Measurements from ENCODE around the gene CAMK1G. TPM values are rescaled to one million over a fixed set of nuclear protein-coding genes. Genes with fewer than 3 reads are reported as not detected.
A peak's percentile ranks its signal among the peaks of the same experiment; 100 is the strongest.

CAMK1G gene
- polyA plus RNA-seq, 1 experiment, result 2.1 TPM

DNA sequence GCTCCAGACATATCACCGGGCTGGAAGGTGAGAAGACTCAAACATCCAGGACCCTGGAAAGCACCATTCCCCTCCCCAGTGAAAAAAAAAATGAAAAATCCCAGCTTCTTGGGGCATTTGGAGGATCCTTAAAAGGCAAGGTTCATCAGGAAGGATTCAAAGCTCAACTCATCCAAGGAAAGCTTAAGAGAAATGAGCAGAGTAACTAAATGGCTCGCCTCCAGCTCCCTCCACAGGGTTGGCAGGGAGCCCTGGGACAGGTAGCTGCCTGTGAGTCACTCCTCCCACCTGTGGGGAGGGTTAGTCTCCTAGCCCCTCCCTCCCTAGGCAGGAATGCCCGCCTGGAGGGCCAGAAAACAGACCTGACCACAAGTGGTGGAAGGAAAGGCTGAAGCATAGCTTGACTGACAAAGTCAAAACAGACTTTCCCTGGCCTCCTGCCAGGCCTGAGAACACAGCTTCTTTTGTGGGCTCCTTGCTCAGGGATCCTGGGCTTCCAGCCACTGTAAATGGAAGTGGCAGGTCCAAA lies 69.4 kb downstream of the CAMK1G start:
- no peak for DNase-seq (ENCODE audit: low read depth, low spot score)
- ChIA-PET POLR2A (interaction anchor here (0.6 to 1.6 kb wide), 2 partner anchors 8 to 22 kb away, joined by 3 to 5 read pairs; partner anchors contain the start of gene G0S2), CTCF (interaction anchor here (0.8 to 1.5 kb wide), 4 partner anchors 36 to 85 kb away, joined by 3 to 5 read pairs (median 4); no protein-coding TSS in a partner anchor)
- Histone ChIP-seq H3K9me3 (ENCODE audit: control insufficient read depth, insufficient read depth, low read length) (no peaks in the 10 kb centered on the region), H3K27me3 (ENCODE audit: control insufficient read depth, insufficient read depth, low read length) (no peaks in the 10 kb centered on the region), H3K4me3 (ENCODE audit: low read depth, low read length) (no peak overlapping the region), H3K27ac (ENCODE audit: low read depth, low read length) (peak overlapping the region; percentile 11)
- TF ChIP-seq, protein P1, sequence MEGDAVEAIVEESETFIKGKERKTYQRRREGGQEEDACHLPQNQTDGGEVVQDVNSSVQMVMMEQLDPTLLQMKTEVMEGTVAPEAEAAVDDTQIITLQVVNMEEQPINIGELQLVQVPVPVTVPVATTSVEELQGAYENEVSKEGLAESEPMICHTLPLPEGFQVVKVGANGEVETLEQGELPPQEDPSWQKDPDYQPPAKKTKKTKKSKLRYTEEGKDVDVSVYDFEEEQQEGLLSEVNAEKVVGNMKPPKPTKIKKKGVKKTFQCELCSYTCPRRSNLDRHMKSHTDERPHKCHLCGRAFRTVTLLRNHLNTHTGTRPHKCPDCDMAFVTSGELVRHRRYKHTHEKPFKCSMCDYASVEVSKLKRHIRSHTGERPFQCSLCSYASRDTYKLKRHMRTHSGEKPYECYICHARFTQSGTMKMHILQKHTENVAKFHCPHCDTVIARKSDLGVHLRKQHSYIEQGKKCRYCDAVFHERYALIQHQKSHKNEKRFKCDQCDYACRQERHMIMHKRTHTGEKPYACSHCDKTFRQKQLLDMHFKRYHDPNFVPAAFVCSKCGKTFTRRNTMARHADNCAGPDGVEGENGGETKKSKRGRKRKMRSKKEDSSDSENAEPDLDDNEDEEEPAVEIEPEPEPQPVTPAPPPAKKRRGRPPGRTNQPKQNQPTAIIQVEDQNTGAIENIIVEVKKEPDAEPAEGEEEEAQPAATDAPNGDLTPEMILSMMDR (IDR thresholded peaks at IDR 0.05; ENCODE audit: low read depth, low read length), result no peak

DNA sequence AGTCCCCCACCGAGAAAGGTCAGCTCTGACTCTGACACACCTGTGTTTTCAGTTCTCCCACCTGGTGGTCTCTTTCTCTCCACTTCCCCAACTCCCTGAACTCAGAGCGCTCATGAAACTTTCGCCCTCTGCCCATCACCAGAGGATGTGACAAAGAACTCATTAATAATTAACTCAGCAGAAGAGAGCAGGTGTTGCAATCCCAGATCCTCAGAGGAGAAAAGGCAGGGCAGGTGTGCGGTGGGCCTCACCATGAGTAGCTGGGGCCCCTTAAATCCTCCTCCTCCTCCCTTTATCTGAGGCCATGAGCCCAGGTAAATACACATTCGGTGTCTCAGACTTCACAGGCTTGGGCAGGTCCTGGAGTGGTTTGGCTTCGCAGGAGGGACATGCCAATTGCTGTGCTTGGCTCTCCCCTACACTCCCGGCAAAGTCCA lies 70.4 kb downstream of the CAMK1G start:
- no peak overlapping the region for H3K4me3 ChIP-seq (ENCODE audit: low read depth, low read length)
- TF ChIP-seq, protein P1 (IDR thresholded peaks at IDR 0.05; ENCODE audit: low read depth, low read length), result no peak
- ChIA-PET CTCF (interaction anchor here (1.1 to 1.3 kb wide), 2 partner anchors 26 to 87 kb away, joined by 3 read pairs; no protein-coding TSS in a partner anchor), POLR2A (interaction anchor here (1.6 kb wide), 1 partner anchor 21 kb away, joined by 3 read pairs; the partner anchor contains the start of gene G0S2)
- H3K27me3 ChIP-seq (ENCODE audit: control insufficient read depth, insufficient read depth, low read length), result no peaks in the 10 kb centered on the region
- H3K9me3 ChIP-seq (ENCODE audit: control insufficient read depth, insufficient read depth, low read length), result no peaks in the 10 kb centered on the region
- no peak for DNase-seq (ENCODE audit: low read depth, low spot score)
- H3K27ac ChIP-seq (ENCODE audit: low read depth, low read length), result no peak overlapping the region

DNA sequence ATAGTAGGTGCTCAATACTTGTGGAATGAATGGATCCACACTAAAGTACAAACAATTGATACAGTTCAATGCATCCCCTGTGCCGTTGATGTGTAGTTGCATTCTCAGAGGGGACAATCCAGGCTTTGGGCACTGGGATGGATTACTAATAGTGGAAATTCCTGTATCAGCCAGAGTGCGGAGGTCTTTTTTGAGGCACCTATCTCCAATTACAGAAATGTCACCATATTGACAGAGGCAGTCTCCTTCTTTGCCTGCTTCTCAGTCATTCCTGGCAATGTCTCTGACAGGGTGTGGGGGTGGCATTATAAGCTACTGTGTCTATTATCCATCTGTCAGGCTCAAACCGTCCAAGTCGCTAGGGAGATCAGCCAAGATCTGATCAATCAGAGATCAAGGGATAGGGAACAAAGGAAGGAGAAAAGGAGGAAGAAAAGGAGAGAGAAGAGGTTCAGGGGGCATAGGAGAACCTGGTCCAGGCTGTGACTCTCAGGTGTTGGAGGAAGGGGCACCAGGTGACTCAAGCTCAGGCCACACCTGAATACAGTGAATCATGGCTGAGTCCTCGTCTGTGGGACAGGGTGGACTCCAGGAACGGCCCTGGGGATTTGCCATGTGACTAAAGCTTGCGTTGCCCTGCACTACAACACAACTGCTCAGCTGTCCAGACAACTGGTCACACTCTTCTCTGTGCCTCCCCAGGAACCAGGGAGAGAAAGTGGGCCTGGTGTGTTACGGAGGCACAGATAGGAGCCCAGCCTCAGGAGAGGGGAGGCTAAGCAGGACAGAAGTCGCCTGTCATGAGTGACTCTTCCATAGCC lies 72.1 kb downstream of the CAMK1G start:
- DNase-seq (ENCODE audit: low read depth, low spot score), result no peak
- Histone ChIP-seq H3K27ac (ENCODE audit: low read depth, low read length) (no peak overlapping the region), H3K4me3 (ENCODE audit: low read depth, low read length) (no peak overlapping the region), H3K9me3 (ENCODE audit: control insufficient read depth, insufficient read depth, low read length) (no peaks in the 10 kb centered on the region), H3K27me3 (ENCODE audit: control insufficient read depth, insufficient read depth, low read length) (no peaks in the 10 kb centered on the region)
- TF ChIP-seq, protein P1 (IDR thresholded peaks at IDR 0.05; ENCODE audit: low read depth, low read length), result no peak
- POLR2A ChIA-PET, result no interaction called here
- CTCF ChIA-PET, result interaction anchor here (1.3 kb wide), 1 partner anchor 28 kb away, joined by 3 read pairs; no protein-coding TSS in a partner anchor

DNA sequence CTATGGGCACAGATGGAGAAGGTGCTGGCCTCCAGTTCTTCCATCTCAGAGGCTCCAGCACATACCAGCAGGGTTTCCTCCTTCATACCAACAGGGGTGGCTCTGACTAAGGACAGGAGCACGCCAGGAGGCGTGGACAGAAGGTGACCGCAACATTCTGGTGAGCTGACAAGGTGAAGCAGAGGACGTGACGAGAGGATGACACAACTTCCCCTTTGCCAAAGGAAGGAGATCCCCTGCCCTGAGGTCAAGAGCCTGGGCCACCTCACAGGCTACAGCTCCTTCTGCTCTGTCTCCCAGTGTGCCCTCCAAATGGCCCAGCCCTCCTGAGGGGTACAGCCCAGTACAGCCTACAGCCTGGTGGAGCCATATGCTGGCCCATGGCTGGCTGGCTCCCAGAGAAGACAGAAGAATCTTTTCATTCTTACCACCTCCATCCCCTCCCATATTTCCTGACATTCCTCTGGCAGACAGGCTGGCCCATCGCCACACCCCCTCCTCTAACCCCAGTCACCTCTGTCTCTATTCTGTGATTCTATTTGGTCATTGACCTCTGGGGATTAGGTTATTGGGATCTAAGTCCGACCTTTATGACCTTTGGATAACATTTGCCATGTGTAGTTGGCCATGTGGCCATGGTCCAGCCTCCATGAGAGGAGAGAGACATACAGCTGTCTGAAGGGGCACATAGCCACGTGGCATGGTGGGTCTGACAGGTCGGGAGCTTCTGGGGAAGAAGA lies 73.8 kb downstream of the CAMK1G start:
- TF ChIP-seq, protein P1 (IDR thresholded peaks at IDR 0.05; ENCODE audit: low read depth, low read length), result no peak
- no peaks in the 10 kb centered on the region for H3K9me3 ChIP-seq (ENCODE audit: control insufficient read depth, insufficient read depth, low read length)
- H3K4me3 ChIP-seq (ENCODE audit: low read depth, low read length), result no peak overlapping the region
- no peak overlapping the region for H3K27ac ChIP-seq (ENCODE audit: low read depth, low read length)
- no peaks in the 10 kb centered on the region for H3K27me3 ChIP-seq (ENCODE audit: control insufficient read depth, insufficient read depth, low read length)
- ChIA-PET POLR2A (interaction anchor here (1.2 kb wide), 1 partner anchor 8 kb away, joined by 3 read pairs; no protein-coding TSS in a partner anchor), CTCF (interaction anchor here (1.2 to 1.9 kb wide), 3 partner anchors 7 to 81 kb away, joined by 3 to 4 read pairs (median 4); no protein-coding TSS in a partner anchor)
- no peak for DNase-seq (ENCODE audit: low read depth, low spot score)

Measured in AG04450 (cell line).